Measurements from ENCODE around the gene DPY30.
"Not testable (repeated sequence)": the region's sequence is repeated elsewhere in the genome, so short reads cannot be mapped to it uniquely, and the experiment has no call there.

DPY30 gene

GRCh38 chr2:32010280-32010669 is 29.3 kb downstream of the DPY30 start:
- not testable (repeated sequence) for H3K4me1 ChIP-seq (ENCODE audit: control insufficient read depth, insufficient read depth, low read length, poor library complexity, severe bottlenecking)

GRCh38 chr2:32009516-32010256 is 29.9 kb downstream of the DPY30 start:
- Histone ChIP-seq H3K4me1 (ENCODE audit: control insufficient read depth, insufficient read depth, low read length, poor library complexity, severe bottlenecking) (peaks cover 6% of the 10 kb centered on the region), H3K36me3 (ENCODE audit: control insufficient read depth, insufficient read depth, low read length) (no peaks in the 10 kb centered on the region), H3K27ac (ENCODE audit: insufficient read depth, low read length, poor library complexity, severe bottlenecking) (peak overlapping the region; percentile 52), H3K9me3 (ENCODE audit: control insufficient read depth, low read length) (no peaks in the 10 kb centered on the region), H3K27me3 (replicated peaks; ENCODE audit: control insufficient read depth, insufficient read depth, low read length, poor library complexity, severe bottlenecking) (no peaks in the 10 kb centered on the region), H3K4me3 (ENCODE audit: insufficient read depth, low read depth, low read length, poor library complexity, severe bottlenecking) (peak overlapping the region; percentile 80)
- peak in 2 of 3 donors; percentile 9 to 19 for DNase-seq

More at GRCh38 chr2:32010280-32010669, 29.3 kb downstream of the DPY30 start:
- DNase-seq, result peak; percentile 53 to 63 (median 61)
- Histone ChIP-seq H3K4me3 (ENCODE audit: insufficient read depth, low read depth, low read length, poor library complexity, severe bottlenecking) (peak overlapping the region; percentile 79), H3K27ac (ENCODE audit: insufficient read depth, low read length, poor library complexity, severe bottlenecking) (peak overlapping the region; percentile 84)
- H3K36me3 ChIP-seq (ENCODE audit: control insufficient read depth, insufficient read depth, low read length); H3K27me3 ChIP-seq (replicated peaks; ENCODE audit: control insufficient read depth, insufficient read depth, low read length, poor library complexity, severe bottlenecking); H3K9me3 ChIP-seq (ENCODE audit: control insufficient read depth, low read length): not testable (repeated sequence)

GRCh38 chr2:32008805-32009515 is 30.6 kb downstream of the DPY30 start:
- no peak for DNase-seq
- no peaks in the 10 kb centered on the region for H3K27me3 ChIP-seq (replicated peaks; ENCODE audit: control insufficient read depth, insufficient read depth, low read length, poor library complexity, severe bottlenecking)
- peak overlapping the region; percentile 80 for H3K4me3 ChIP-seq (ENCODE audit: insufficient read depth, low read depth, low read length, poor library complexity, severe bottlenecking)
- peak overlapping the region; percentile 52 for H3K27ac ChIP-seq (ENCODE audit: insufficient read depth, low read length, poor library complexity, severe bottlenecking)
- no peaks in the 10 kb centered on the region for H3K36me3 ChIP-seq (ENCODE audit: control insufficient read depth, insufficient read depth, low read length)
- no peaks in the 10 kb centered on the region for H3K9me3 ChIP-seq (ENCODE audit: control insufficient read depth, low read length)
- H3K4me1 ChIP-seq (ENCODE audit: control insufficient read depth, insufficient read depth, low read length, poor library complexity, severe bottlenecking), result peaks cover 6% of the 10 kb centered on the region

- Histone ChIP-seq H3K27ac (ENCODE audit: insufficient read depth, low read length, poor library complexity, severe bottlenecking) (no peak overlapping the region), H3K4me1 (ENCODE audit: control insufficient read depth, insufficient read depth, low read length, poor library complexity, severe bottlenecking) (peaks cover 6% of the 10 kb centered on the region), H3K36me3 (ENCODE audit: control insufficient read depth, insufficient read depth, low read length) (no peaks in the 10 kb centered on the region), H3K9me3 (ENCODE audit: control insufficient read depth, low read length) (no peaks in the 10 kb centered on the region), H3K4me3 (ENCODE audit: insufficient read depth, low read depth, low read length, poor library complexity, severe bottlenecking) (no peak overlapping the region), H3K27me3 (replicated peaks; ENCODE audit: control insufficient read depth, insufficient read depth, low read length, poor library complexity, severe bottlenecking) (no peaks in the 10 kb centered on the region)
- DNase-seq, result no peak
These were observed 32.5 kb downstream of the DPY30 start for GRCh38 chr2:32007121-32007391.

GRCh38 chr2:32005371-32005976 is 34.1 kb downstream of the DPY30 start:
- peaks cover 6% of the 10 kb centered on the region for H3K4me1 ChIP-seq (ENCODE audit: control insufficient read depth, insufficient read depth, low read length, poor library complexity, severe bottlenecking)
- H3K27ac ChIP-seq (ENCODE audit: insufficient read depth, low read length, poor library complexity, severe bottlenecking), result no peak overlapping the region

GRCh38 chr2:32003791-32004190 is 35.8 kb downstream of the DPY30 start:
- no peak for DNase-seq
- Histone ChIP-seq H3K27me3 (replicated peaks; ENCODE audit: control insufficient read depth, insufficient read depth, low read length, poor library complexity, severe bottlenecking) (no peaks in the 10 kb centered on the region), H3K36me3 (ENCODE audit: control insufficient read depth, insufficient read depth, low read length) (no peaks in the 10 kb centered on the region), H3K27ac (ENCODE audit: insufficient read depth, low read length, poor library complexity, severe bottlenecking) (no peak overlapping the region), H3K9me3 (ENCODE audit: control insufficient read depth, low read length) (no peaks in the 10 kb centered on the region), H3K4me1 (ENCODE audit: control insufficient read depth, insufficient read depth, low read length, poor library complexity, severe bottlenecking) (peaks cover under 1% of the 10 kb centered on the region), H3K4me3 (ENCODE audit: insufficient read depth, low read depth, low read length, poor library complexity, severe bottlenecking) (no peak overlapping the region)

More at GRCh38 chr2:32005371-32005976, 34.1 kb downstream of the DPY30 start:
- no peak for DNase-seq
- Histone ChIP-seq H3K27me3 (replicated peaks; ENCODE audit: control insufficient read depth, insufficient read depth, low read length, poor library complexity, severe bottlenecking) (no peaks in the 10 kb centered on the region), H3K36me3 (ENCODE audit: control insufficient read depth, insufficient read depth, low read length) (no peaks in the 10 kb centered on the region), H3K9me3 (ENCODE audit: control insufficient read depth, low read length) (no peaks in the 10 kb centered on the region), H3K4me3 (ENCODE audit: insufficient read depth, low read depth, low read length, poor library complexity, severe bottlenecking) (no peak overlapping the region)

- H3K4me1 ChIP-seq (ENCODE audit: control insufficient read depth, insufficient read depth, low read length, poor library complexity, severe bottlenecking), result no peaks in the 10 kb centered on the region
These were observed 37.2 kb downstream of the DPY30 start for GRCh38 chr2:32002406-32002805.

GRCh38 chr2:31999438-31999837 is 40.2 kb downstream of the DPY30 start:
- Histone ChIP-seq H3K4me3 (ENCODE audit: insufficient read depth, low read depth, low read length, poor library complexity, severe bottlenecking) (no peak overlapping the region), H3K4me1 (ENCODE audit: control insufficient read depth, insufficient read depth, low read length, poor library complexity, severe bottlenecking) (no peaks in the 10 kb centered on the region), H3K9me3 (ENCODE audit: control insufficient read depth, low read length) (no peaks in the 10 kb centered on the region), H3K36me3 (ENCODE audit: control insufficient read depth, insufficient read depth, low read length) (no peaks in the 10 kb centered on the region), H3K27me3 (replicated peaks; ENCODE audit: control insufficient read depth, insufficient read depth, low read length, poor library complexity, severe bottlenecking) (no peaks in the 10 kb centered on the region), H3K27ac (ENCODE audit: insufficient read depth, low read length, poor library complexity, severe bottlenecking) (no peak overlapping the region)
- DNase-seq, result no peak

More at GRCh38 chr2:32002406-32002805, 37.2 kb downstream of the DPY30 start:
- no peaks in the 10 kb centered on the region for H3K36me3 ChIP-seq (ENCODE audit: control insufficient read depth, insufficient read depth, low read length)
- no peak overlapping the region for H3K4me3 ChIP-seq (ENCODE audit: insufficient read depth, low read depth, low read length, poor library complexity, severe bottlenecking)
- no peaks in the 10 kb centered on the region for H3K27me3 ChIP-seq (replicated peaks; ENCODE audit: control insufficient read depth, insufficient read depth, low read length, poor library complexity, severe bottlenecking)
- no peak overlapping the region for H3K27ac ChIP-seq (ENCODE audit: insufficient read depth, low read length, poor library complexity, severe bottlenecking)
- DNase-seq, result no peak
- H3K9me3 ChIP-seq (ENCODE audit: control insufficient read depth, low read length), result no peaks in the 10 kb centered on the region

- no peak overlapping the region for H3K27ac ChIP-seq (ENCODE audit: insufficient read depth, low read length, poor library complexity, severe bottlenecking)
- no peaks in the 10 kb centered on the region for H3K36me3 ChIP-seq (ENCODE audit: control insufficient read depth, insufficient read depth, low read length)
- H3K4me1 ChIP-seq (ENCODE audit: control insufficient read depth, insufficient read depth, low read length, poor library complexity, severe bottlenecking), result no peaks in the 10 kb centered on the region
- no peaks in the 10 kb centered on the region for H3K27me3 ChIP-seq (replicated peaks; ENCODE audit: control insufficient read depth, insufficient read depth, low read length, poor library complexity, severe bottlenecking)
- DNase-seq, result no peak
- H3K9me3 ChIP-seq (ENCODE audit: control insufficient read depth, low read length), result no peaks in the 10 kb centered on the region
- no peak overlapping the region for H3K4me3 ChIP-seq (ENCODE audit: insufficient read depth, low read depth, low read length, poor library complexity, severe bottlenecking)
These were observed 40.7 kb downstream of the DPY30 start for GRCh38 chr2:31998731-31999383.

- Histone ChIP-seq H3K4me1 (ENCODE audit: control insufficient read depth, insufficient read depth, low read length, poor library complexity, severe bottlenecking) (no peaks in the 10 kb centered on the region), H3K27ac (ENCODE audit: insufficient read depth, low read length, poor library complexity, severe bottlenecking) (no peak overlapping the region), H3K9me3 (ENCODE audit: control insufficient read depth, low read length) (no peaks in the 10 kb centered on the region), H3K4me3 (ENCODE audit: insufficient read depth, low read depth, low read length, poor library complexity, severe bottlenecking) (no peak overlapping the region), H3K27me3 (replicated peaks; ENCODE audit: control insufficient read depth, insufficient read depth, low read length, poor library complexity, severe bottlenecking) (no peaks in the 10 kb centered on the region), H3K36me3 (ENCODE audit: control insufficient read depth, insufficient read depth, low read length) (no peaks in the 10 kb centered on the region)
- DNase-seq, result no peak
These were observed 42.0 kb downstream of the DPY30 start for GRCh38 chr2:31997653-31998052.

Measured in effector memory CD4-positive, alpha-beta T cell (primary cell).